HepG2 (cell line): Measurements from ENCODE around the gene INSIG1.

Experiments used
- ATRX ChIP-seq: sonication (generic); formaldehyde crosslinking; IDR thresholded peaks from 2 replicates; pipeline ENCODE4 v1.4.0; 2020; ENCODE audit warnings: missing genetic modification reagents, borderline replicate concordance
- EP300 ChIP-seq, 3 experiments: sonication (generic) in 1 of 3; formaldehyde crosslinking in 1 of 3; IDR thresholded peaks; 2 replicates each; pipeline versions ENCODE4 v1.5.1 to v1.6.1; 2011 to 2020; ENCODE audit warnings: low read depth in 2 of 3, low read length in 2 of 3, borderline replicate concordance in 1 of 3, improper control_type of control experiment in 1 of 3, mild to moderate bottlenecking in 1 of 3, missing genetic modification reagents in 1 of 3, moderate library complexity in 1 of 3
- FOXA1 ChIP-seq, 2 experiments: fragments of 450-650 bp in 1 of 2; sonication (generic) in 1 of 2; formaldehyde crosslinking in 1 of 2; IDR thresholded peaks; 2 replicates each; pipeline versions ENCODE4 v1.4.0 to v1.6.1; 2016 to 2020; ENCODE audit warnings: missing genetic modification reagents in 1 of 2
- FOXM1 ChIP-seq: sonication (generic); formaldehyde crosslinking; IDR thresholded peaks from 2 replicates; pipeline ENCODE4 v1.5.0; 2020; ENCODE audit warnings: missing genetic modification reagents
- HES4 ChIP-seq: sonication (generic); formaldehyde crosslinking; IDR thresholded peaks from 2 replicates; pipeline ENCODE4 v1.9.0; 2021; ENCODE audit warnings: mild to moderate bottlenecking, missing genetic modification reagents, borderline replicate concordance
- HNRNPH1 ChIP-seq: fragments of 200-400 bp; formaldehyde crosslinking; optimal IDR thresholded peaks from 2 replicates; pipeline ENCODE3; 2017; ENCODE audit warnings: mild to moderate bottlenecking, low read depth, low read length
- JUNB ChIP-seq: sonication (generic); formaldehyde crosslinking; IDR thresholded peaks from 2 replicates; pipeline ENCODE4 v1.8.0; 2022; ENCODE audit warnings: missing genetic modification reagents, mild to moderate bottlenecking, borderline replicate concordance
- POLR2A ChIP-seq, 2 experiments: IDR thresholded peaks; 2 replicates each; pipeline ENCODE4 v1.6.1; 2011; ENCODE audit warnings: low read depth in 2 of 2, low read length in 2 of 2, mild to moderate bottlenecking in 1 of 2, moderate library complexity in 1 of 2; ENCODE audit not compliant: insufficient read depth in 1 of 2
- SMAD1 ChIP-seq: sonication (generic); formaldehyde crosslinking; IDR thresholded peaks from 2 replicates; pipeline ENCODE4 v1.4.0; 2020; ENCODE audit warnings: missing genetic modification reagents, low read depth, mild to moderate bottlenecking, borderline replicate concordance
- ZNF230 ChIP-seq: sonication (generic); formaldehyde crosslinking; IDR thresholded peaks from 2 replicates; pipeline ENCODE4 v1.4.0; 2020; ENCODE audit warnings: mild to moderate bottlenecking, missing genetic modification reagents
- ZNF281 ChIP-seq: sonication (generic); formaldehyde crosslinking; IDR thresholded peaks from 2 replicates; pipeline ENCODE4 v1.4.0; 2020; ENCODE audit warnings: missing genetic modification reagents, borderline replicate concordance
- ZNF333 ChIP-seq: sonication (generic); formaldehyde crosslinking; IDR thresholded peaks from 2 replicates; pipeline ENCODE4 v1.4.0; 2020; ENCODE audit warnings: mild to moderate bottlenecking, missing genetic modification reagents, borderline replicate concordance
- TF ChIP-seq, protein P1 (sequence below), 2 experiments: IDR thresholded peaks; 2 replicates each; pipeline ENCODE4 v1.6.1; 2011 to 2012; ENCODE audit warnings: low read length in 2 of 2, borderline replicate concordance in 1 of 2, low read depth in 1 of 2, mild to moderate bottlenecking in 1 of 2, moderate library complexity in 1 of 2
- TF ChIP-seq, protein P2 (sequence below): sonication (generic); formaldehyde crosslinking; IDR thresholded peaks from 2 replicates; pipeline ENCODE4 v1.4.0; 2020; ENCODE audit warnings: missing genetic modification reagents

DNA sequence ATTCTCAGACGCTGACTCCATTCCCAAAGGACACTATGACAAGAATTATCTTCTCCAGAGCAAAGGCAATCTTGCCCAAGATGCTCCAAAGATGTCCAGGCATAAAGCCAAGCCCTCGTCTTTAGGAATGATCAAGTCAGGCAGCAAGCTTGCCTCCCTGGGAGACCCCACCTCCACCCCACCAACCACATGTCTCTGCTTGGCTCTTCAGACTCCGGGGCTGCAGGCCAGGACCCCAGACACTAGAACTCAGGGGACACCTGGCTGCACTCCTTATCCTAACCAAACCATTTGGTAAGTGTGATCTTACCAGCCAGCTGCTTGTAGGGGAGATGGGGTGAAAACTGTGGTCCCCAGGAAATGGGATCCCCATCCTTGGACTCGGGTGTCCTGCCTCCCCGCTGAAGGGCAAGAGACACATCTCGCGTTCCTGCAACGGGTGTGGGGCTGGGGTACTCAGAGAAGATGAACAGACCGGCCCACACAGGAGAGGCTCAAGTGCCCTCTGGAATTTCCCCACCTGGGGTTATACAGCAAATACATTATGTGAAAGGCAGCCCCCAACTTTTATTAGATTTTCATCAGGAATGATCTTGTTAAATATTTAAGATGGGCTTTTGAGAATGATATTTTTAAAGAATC lies 55.7 kb downstream of the INSIG1 start:
- TF ChIP-seq FOXA1 (IDR thresholded peaks at IDR 0.05) (no peak), FOXA1 (CRISPR knock-in tag; IDR thresholded peaks at IDR 0.05) (no peak), JUNB (CRISPR knock-in tag) (no peak), ZNF281 (CRISPR knock-in tag) (no peak), HNRNPH1 (no peak), SMAD1 (CRISPR knock-in tag) (no peak), ATRX (CRISPR knock-in tag) (no peak), HES4 (CRISPR knock-in tag) (no peak), ZNF333 (CRISPR knock-in tag) (no peak), ZNF230 (CRISPR knock-in tag) (no peak), FOXM1 (no peak), POLR2A (IDR thresholded peaks at IDR 0.05; ENCODE audit: insufficient read depth in 1 of 2, low read depth in 2 of 2, low read length in 2 of 2) (no peak), EP300 (IDR thresholded peaks at IDR 0.05; ENCODE audit: low read depth in 2 of 2, low read length in 2 of 2) (no peak), EP300 (CRISPR knock-in tag; IDR thresholded peaks at IDR 0.05; ENCODE audit: borderline replicate concordance) (no peak)
- TF ChIP-seq, protein P1, sequence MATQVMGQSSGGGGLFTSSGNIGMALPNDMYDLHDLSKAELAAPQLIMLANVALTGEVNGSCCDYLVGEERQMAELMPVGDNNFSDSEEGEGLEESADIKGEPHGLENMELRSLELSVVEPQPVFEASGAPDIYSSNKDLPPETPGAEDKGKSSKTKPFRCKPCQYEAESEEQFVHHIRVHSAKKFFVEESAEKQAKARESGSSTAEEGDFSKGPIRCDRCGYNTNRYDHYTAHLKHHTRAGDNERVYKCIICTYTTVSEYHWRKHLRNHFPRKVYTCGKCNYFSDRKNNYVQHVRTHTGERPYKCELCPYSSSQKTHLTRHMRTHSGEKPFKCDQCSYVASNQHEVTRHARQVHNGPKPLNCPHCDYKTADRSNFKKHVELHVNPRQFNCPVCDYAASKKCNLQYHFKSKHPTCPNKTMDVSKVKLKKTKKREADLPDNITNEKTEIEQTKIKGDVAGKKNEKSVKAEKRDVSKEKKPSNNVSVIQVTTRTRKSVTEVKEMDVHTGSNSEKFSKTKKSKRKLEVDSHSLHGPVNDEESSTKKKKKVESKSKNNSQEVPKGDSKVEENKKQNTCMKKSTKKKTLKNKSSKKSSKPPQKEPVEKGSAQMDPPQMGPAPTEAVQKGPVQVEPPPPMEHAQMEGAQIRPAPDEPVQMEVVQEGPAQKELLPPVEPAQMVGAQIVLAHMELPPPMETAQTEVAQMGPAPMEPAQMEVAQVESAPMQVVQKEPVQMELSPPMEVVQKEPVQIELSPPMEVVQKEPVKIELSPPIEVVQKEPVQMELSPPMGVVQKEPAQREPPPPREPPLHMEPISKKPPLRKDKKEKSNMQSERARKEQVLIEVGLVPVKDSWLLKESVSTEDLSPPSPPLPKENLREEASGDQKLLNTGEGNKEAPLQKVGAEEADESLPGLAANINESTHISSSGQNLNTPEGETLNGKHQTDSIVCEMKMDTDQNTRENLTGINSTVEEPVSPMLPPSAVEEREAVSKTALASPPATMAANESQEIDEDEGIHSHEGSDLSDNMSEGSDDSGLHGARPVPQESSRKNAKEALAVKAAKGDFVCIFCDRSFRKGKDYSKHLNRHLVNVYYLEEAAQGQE (IDR thresholded peaks at IDR 0.05; ENCODE audit: borderline replicate concordance in 1 of 2, low read depth in 1 of 2, low read length in 2 of 2), result no peak
- TF ChIP-seq, protein P2, sequence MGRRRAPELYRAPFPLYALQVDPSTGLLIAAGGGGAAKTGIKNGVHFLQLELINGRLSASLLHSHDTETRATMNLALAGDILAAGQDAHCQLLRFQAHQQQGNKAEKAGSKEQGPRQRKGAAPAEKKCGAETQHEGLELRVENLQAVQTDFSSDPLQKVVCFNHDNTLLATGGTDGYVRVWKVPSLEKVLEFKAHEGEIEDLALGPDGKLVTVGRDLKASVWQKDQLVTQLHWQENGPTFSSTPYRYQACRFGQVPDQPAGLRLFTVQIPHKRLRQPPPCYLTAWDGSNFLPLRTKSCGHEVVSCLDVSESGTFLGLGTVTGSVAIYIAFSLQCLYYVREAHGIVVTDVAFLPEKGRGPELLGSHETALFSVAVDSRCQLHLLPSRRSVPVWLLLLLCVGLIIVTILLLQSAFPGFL (CRISPR knock-in tag), result no peak
